Common myeloid progenitor, CD34-positive (primary cell): Measurements from ENCODE around the gene SULT4A1.
"Not testable (repeated sequence)": the region's sequence is repeated elsewhere in the genome, so short reads cannot be mapped to it uniquely, and the experiment has no call there.

Source experiments
- CTCF ChIA-PET: fragments of 350-600 bp; sonication (Branson Sonifier 250); formaldehyde crosslinking; loops from one replicate; lab custom pipeline; 2021; ENCODE audit warnings: antibody characterized with exemption; lab: Charles Lee
- POLR2A ChIA-PET: fragments of 350-600 bp; sonication (Branson Sonifier 250); formaldehyde crosslinking; loops from one replicate; lab custom pipeline; 2021; ENCODE audit warnings: antibody characterized with exemption; lab: Charles Lee
- DNase-seq, 3 donors: peaks; one replicate each; pipeline versions ENCODE4 v3.0.0 to v3.0.0-alpha.2; 2013
- H3K27ac ChIP-seq, 2 experiments: 1 replicate in 1 of 2; 2 replicates in 1 of 2; pipeline ENCODE4 v1.7.0; 2013; ENCODE audit warnings: inconsistent platforms in 2 of 2, low read length in 2 of 2, mild to moderate bottlenecking in 2 of 2, low read depth in 1 of 2, moderate library complexity in 1 of 2; ENCODE audit not compliant: severe bottlenecking in 2 of 2, insufficient read depth in 1 of 2, poor library complexity in 1 of 2
- H3K27me3 ChIP-seq, 5 experiments: replicated peaks in 2 of 5; 1 replicate in 3 of 5; 2 replicates in 2 of 5; pipeline versions ENCODE4 v1.6.1 to v1.7.0; 2013; ENCODE audit warnings: low read length in 4 of 5, mild to moderate bottlenecking in 2 of 5, moderate library complexity in 2 of 5, inconsistent platforms in 1 of 5; ENCODE audit not compliant: insufficient read depth in 5 of 5, control insufficient read depth in 4 of 5
- H3K36me3 ChIP-seq, 4 experiments: 1 replicate in 2 of 4; 2 replicates in 2 of 4; pipeline versions ENCODE4 v1.6.1 to v1.7.0; 2013; ENCODE audit warnings: low read length in 3 of 4, control low read depth in 1 of 4, mild to moderate bottlenecking in 1 of 4; ENCODE audit not compliant: control insufficient read depth in 4 of 4, insufficient read depth in 4 of 4
- H3K4me1 ChIP-seq, 4 experiments: 1 replicate in 3 of 4; 2 replicates in 1 of 4; pipeline versions ENCODE4 v1.6.1 to v1.7.1; 2013; ENCODE audit warnings: low read length in 3 of 4, mild to moderate bottlenecking in 3 of 4, control low read depth in 1 of 4, inconsistent platforms in 1 of 4, moderate library complexity in 1 of 4; ENCODE audit not compliant: control insufficient read depth in 4 of 4, insufficient read depth in 4 of 4; ENCODE audit errors: control extremely low read depth in 1 of 4
- H3K4me3 ChIP-seq, 7 experiments: 1 replicate in 4 of 7; 2 replicates in 3 of 7; pipeline versions ENCODE4 v1.5.1 to v1.7.0; 2013; ENCODE audit warnings: mild to moderate bottlenecking in 7 of 7, low read length in 6 of 7, moderate library complexity in 6 of 7, inconsistent platforms in 2 of 7, low read depth in 2 of 7, control low read depth in 1 of 7; ENCODE audit not compliant: insufficient read depth in 4 of 7, control insufficient read depth in 1 of 7; ENCODE audit errors: extremely low read depth in 1 of 7
- H3K9me3 ChIP-seq, 5 experiments: 1 replicate in 4 of 5; 2 replicates in 1 of 5; pipeline versions ENCODE4 v1.6.1 to v1.7.1; 2013; ENCODE audit warnings: low read length in 4 of 5, mild to moderate bottlenecking in 2 of 5, inconsistent platforms in 1 of 5, low read depth in 1 of 5, moderate library complexity in 1 of 5; ENCODE audit not compliant: control insufficient read depth in 4 of 5, insufficient read depth in 2 of 5; ENCODE audit errors: control extremely low read depth in 1 of 5
- WGBS: methylation state at CpG from one replicate; pipeline ENCODE4 v1.1.5; 2013; ENCODE audit not compliant: insufficient coverage; 5-methylcytosine and 5-hydroxymethylcytosine counted together

SULT4A1 gene

DNA sequence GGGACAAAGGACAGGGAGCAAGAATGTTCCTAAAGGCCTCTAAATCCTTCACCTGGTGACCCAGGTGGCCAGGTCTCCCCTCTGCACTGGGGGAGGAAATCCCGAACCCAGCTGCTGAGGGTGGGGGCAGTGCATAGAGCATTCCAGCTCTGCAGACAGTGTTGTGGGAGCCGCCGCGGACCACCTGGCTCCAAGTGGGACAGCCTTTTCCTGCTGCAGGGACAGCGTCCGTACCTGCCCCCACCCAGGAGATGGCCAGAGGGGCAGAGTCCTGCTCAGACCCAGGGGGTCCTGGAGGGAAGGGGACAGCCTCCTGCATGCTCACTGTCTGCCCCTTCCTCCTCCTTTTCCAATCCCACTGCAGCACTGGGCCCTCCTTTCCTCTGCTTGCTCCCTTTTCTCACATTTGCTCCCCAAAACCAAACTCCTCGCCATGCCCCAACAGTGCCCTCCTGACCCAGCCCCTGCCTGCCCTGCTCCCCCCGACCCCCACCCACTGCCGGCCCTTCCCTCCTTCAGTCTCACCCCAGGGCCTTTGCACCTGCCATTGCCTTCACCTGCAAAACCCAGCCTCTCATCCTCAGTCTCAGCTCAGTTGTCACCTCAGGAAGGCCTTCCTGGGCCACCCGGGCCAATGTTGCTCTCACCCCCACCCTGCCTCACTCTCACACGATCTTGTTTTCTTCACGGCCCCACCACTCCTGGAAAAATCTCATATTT is 16.7 kb upstream of the SULT4A1 start:
- WGBS = 91% methylated on average over 11 of the region's 12 CpGs
- H3K9me3 ChIP-seq = no peaks in the 10 kb centered on the region
- ChIA-PET POLR2A (no interaction called here), CTCF (no interaction called here)
- no peak overlapping the region for H3K4me3 ChIP-seq
- no peak overlapping the region for H3K27ac ChIP-seq
- no peaks in the 10 kb centered on the region for H3K36me3 ChIP-seq
- peaks cover 0 to 16% (median 4%) of the 10 kb centered on the region in 5 experiments for H3K27me3 ChIP-seq
- DNase-seq = no peak
- no peaks in the 10 kb centered on the region for H3K4me1 ChIP-seq

DNA sequence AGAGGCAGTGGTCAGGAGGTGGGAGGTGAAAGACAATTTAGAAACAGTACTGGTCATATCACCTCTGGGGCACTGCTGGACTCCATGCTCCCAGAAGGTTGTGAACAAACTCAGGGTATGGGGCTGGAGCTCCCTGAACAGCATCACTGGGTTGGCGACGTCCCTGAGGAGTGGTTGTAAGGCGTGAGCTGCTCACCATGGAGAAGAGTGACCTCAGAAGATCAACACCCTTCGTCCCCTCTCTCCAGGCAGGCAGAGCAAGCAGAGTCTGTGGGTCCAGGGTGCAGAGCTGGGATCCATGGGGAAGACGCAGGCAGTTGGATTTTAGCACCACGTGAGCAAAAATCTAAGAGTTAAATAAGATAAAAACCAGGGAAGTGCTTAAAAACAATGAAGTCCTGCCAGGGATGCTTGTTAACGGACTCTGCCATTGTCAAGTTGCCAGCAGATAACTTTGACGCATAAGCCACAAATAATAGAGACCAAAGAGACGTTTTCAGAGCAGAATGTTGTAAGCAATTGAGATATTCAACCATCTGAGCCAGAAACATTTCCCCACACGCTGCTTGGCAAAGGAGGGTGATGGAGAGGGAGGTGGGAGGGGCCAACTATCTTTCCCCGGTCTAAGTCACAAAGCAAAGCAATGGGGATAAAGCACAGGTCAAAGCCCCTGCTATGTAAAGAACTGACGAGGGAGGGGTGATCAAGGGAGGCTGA is 15.9 kb upstream of the SULT4A1 start:
- Histone ChIP-seq H3K36me3 (no peaks in the 10 kb centered on the region), H3K4me3 (no peak overlapping the region), H3K27me3 (peaks cover 0 to 16% (median 4%) of the 10 kb centered on the region in 5 experiments), H3K4me1 (no peaks in the 10 kb centered on the region), H3K27ac (no peak overlapping the region), H3K9me3 (no peaks in the 10 kb centered on the region)
- ChIA-PET POLR2A (no interaction called here), CTCF (no interaction called here)
- no peak for DNase-seq
- WGBS = 91% methylated on average over 8 of the region's 12 CpGs

DNA sequence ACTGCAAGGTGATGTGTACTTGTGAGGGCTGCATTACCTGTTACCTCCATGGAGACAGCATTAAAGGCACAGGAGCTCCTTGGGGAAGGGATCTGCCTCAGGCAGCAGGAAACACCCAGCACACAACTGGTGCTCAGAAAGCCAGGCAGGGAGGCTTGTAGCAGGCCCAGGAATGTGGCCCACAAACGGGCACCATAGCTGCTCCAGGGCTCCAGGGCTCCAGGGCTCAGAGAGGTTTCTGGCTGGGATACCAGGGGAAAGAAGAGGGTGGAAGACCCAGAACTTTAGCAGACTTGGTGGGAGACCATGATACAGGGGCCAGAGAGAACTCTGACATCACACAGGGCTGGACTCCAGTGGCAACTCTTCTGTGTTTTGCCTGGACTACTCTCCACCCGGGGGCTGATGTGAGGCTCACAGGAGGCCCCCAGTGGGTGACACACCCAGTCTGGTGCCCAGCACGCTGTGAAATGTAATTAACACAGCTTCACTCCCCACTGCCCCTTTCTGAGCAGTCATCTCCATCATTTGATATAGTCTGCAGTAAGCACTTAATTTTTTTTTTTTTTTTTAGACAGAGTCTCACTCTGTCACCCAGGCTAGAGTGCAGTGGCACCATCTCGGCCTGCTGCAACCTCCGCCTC is 14.7 kb upstream of the SULT4A1 start:
- Histone ChIP-seq H3K4me3 (no peak overlapping the region), H3K27ac (no peak overlapping the region), H3K27me3 (peaks cover 0 to 18% (median 4%) of the 10 kb centered on the region in 5 experiments), H3K9me3 (peaks cover 0 to 1% (median 0%) of the 10 kb centered on the region in 5 experiments), H3K4me1 (no peaks in the 10 kb centered on the region), H3K36me3 (no peaks in the 10 kb centered on the region)
- ChIA-PET POLR2A (no interaction called here), CTCF (no interaction called here)
- DNase-seq = no peak
- WGBS = 77% methylated on average over 2 of the region's 5 CpGs

DNA sequence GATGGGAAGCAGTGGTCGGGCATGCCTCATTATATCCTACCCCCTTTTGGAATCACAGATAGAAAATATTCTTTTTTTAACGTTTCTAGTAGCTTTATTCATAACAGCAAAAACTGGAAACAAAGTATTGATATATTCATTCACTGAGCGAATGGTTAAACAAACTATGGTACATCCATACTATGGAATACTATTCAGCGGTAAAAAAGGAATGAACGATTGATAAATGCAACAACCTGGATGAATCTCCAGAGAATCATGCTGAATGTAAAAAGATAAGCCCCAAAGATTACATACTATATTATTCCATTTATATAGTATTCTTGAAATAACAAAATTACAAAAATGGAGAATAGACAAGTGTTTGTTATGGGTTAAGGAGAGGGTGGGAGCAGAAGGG is 7.5 kb upstream of the SULT4A1 start:
- Histone ChIP-seq H3K27ac (no peak overlapping the region), H3K36me3 (no peaks in the 10 kb centered on the region), H3K4me1 (no peaks in the 10 kb centered on the region), H3K9me3 (peaks cover 0 to 3% (median 0%) of the 10 kb centered on the region in 5 experiments), H3K4me3 (no peak overlapping the region), H3K27me3 (peaks cover 0 to 19% (median 2%) of the 10 kb centered on the region in 5 experiments)
- ChIA-PET POLR2A (no interaction called here), CTCF (no interaction called here)
- 100% methylated on average over 1 of the region's 5 CpGs for WGBS
- no peak for DNase-seq

DNA sequence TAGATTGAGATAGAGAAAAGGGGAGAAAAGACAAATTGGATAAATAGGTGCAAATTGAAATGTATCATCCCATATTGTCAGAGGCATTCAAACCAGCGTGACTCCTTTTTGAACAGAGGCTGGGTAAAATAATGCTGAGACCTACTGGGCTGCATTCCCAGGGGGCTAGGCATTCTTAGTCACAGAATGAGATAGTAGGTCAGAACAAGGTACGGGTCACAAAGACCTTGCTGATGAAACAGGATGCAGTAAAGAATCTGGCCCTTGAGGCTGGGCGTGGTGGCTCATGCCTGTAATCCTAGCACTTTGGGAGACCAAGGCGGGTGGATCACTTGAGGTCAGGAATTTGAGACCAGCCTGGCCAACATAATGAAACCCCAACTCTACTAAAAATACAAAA is 6.7 kb upstream of the SULT4A1 start:
- CTCF ChIA-PET, H3K27ac ChIP-seq, H3K36me3 ChIP-seq, DNase-seq, POLR2A ChIA-PET, H3K9me3 ChIP-seq, H3K4me1 ChIP-seq, H3K4me3 ChIP-seq: not testable (repeated sequence)
- H3K27me3 ChIP-seq = peaks cover 1 to 21% (median 8%) of the 10 kb centered on the region in 5 experiments
- WGBS = 97% methylated on average over 3 of the region's 4 CpGs

DNA sequence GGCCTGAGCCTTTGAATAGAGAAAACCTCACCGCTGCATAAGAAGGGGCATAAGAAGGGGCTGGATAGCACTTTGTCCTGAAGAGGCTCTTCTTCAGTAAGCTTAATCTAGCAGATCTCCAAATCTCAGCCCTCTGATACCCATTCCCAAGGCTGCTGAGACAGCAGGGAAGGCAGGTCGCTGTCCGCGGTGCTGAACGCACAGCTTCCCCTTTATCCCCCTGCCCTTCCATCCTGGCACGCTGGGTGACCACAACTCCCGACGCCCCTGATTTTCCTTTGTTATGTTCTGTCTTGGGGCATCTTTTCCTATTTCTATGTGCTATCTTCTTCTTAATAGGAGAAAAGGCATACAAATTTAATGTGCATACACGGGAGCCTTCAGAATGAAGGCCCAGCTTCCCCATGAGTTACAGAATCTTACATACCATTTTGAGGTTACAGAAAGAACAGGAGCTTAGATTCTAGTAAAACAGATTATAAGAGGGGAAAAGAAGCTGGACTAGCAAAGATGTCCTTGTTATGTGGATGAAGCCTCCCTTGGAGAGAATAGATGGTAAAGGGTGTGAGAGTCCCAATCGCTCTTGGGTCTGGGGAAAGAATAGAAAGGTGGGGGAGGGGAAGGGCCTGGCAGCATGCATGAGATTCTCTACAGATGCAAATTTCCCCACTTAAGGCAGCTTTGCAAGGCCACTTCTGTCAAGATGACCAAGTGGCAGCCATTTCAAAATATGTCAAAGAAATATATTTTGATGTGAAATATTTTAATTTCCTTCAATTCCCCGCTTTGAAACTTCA is 5.7 kb upstream of the SULT4A1 start:
- no peaks in the 10 kb centered on the region for H3K36me3 ChIP-seq
- 3% methylated on average over 4 of the region's 11 CpGs for WGBS
- DNase-seq = peak; percentile 43 to 71 (median 70)
- CTCF ChIA-PET = no interaction called here
- POLR2A ChIA-PET = no interaction called here
- H3K27me3 ChIP-seq = peaks cover 7 to 27% (median 14%) of the 10 kb centered on the region in 5 experiments
- no peaks in the 10 kb centered on the region for H3K4me1 ChIP-seq
- peaks cover 0 to 3% (median 0%) of the 10 kb centered on the region in 5 experiments for H3K9me3 ChIP-seq
- no peak overlapping the region for H3K4me3 ChIP-seq
- no peak overlapping the region for H3K27ac ChIP-seq
